ENCODE data around the gene PRB3. TPM values are rescaled to one million over a fixed set of nuclear protein-coding genes. Genes with fewer than 3 reads are reported as not detected.

Gene PRB3
- total and polyA plus RNA-seq, 4 donors = 0.02 to 0.49 TPM; not detected in 2

DNA sequence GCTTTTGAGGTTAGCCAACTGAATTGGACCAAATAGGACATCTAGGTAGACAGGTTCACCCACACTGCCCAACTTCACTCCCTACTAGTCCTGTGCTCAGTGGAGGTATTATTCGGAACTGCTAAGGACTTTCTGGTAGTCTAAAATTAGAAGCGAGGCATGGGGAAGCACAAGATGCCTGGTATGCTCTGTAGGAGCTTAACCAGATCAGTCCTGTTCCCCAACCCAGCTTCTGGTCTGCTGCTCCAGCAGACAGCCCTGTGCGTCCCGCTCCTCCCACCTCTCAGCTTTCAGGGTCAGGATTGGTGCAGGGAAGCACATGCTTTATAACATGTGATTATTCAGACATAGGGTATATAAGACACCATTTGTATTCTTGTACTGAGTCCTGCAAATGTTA, 31.2 kb downstream of the PRB3 start:
- H3K4me1 ChIP-seq (ENCODE audit: control insufficient read depth in 5 of 5, insufficient read depth in 5 of 5, low read length in 5 of 5) = no peaks in the 10 kb centered on the region
- no peak overlapping the region for H3K4me3 ChIP-seq
- H3K36me3 ChIP-seq (ENCODE audit: control insufficient read depth in 4 of 4, insufficient read depth in 4 of 4, low read length in 4 of 4) = no peaks in the 10 kb centered on the region
- DNase-seq = no peak
- TF ChIP-seq, protein P1, sequence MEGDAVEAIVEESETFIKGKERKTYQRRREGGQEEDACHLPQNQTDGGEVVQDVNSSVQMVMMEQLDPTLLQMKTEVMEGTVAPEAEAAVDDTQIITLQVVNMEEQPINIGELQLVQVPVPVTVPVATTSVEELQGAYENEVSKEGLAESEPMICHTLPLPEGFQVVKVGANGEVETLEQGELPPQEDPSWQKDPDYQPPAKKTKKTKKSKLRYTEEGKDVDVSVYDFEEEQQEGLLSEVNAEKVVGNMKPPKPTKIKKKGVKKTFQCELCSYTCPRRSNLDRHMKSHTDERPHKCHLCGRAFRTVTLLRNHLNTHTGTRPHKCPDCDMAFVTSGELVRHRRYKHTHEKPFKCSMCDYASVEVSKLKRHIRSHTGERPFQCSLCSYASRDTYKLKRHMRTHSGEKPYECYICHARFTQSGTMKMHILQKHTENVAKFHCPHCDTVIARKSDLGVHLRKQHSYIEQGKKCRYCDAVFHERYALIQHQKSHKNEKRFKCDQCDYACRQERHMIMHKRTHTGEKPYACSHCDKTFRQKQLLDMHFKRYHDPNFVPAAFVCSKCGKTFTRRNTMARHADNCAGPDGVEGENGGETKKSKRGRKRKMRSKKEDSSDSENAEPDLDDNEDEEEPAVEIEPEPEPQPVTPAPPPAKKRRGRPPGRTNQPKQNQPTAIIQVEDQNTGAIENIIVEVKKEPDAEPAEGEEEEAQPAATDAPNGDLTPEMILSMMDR (IDR thresholded peaks at IDR 0.05; ENCODE audit: control extremely low read depth, extremely low read depth) = no peak
- no peak overlapping the region for H3K27ac ChIP-seq (ENCODE audit: low read depth in 1 of 2, low read length in 1 of 2)
- H3K9ac ChIP-seq (ENCODE audit: insufficient read depth in 1 of 2, low read length in 2 of 2) = no peak overlapping the region
- no peaks in the 10 kb centered on the region for H3K27me3 ChIP-seq (ENCODE audit: control insufficient read depth in 3 of 3, insufficient read depth in 3 of 3, low read length in 2 of 3)
- WGBS, 2 donors = 84 to 96% methylated on average over 4 of the region's 4 CpGs
- ATAC-seq (ENCODE audit: insufficient read depth, low FRiP score) = no peak
- peaks cover 0 to 2% (median under 1%) of the 10 kb centered on the region in 4 donors for H3K9me3 ChIP-seq (ENCODE audit: control insufficient read depth in 4 of 4, insufficient read depth in 3 of 4, low read length in 3 of 4)

DNA sequence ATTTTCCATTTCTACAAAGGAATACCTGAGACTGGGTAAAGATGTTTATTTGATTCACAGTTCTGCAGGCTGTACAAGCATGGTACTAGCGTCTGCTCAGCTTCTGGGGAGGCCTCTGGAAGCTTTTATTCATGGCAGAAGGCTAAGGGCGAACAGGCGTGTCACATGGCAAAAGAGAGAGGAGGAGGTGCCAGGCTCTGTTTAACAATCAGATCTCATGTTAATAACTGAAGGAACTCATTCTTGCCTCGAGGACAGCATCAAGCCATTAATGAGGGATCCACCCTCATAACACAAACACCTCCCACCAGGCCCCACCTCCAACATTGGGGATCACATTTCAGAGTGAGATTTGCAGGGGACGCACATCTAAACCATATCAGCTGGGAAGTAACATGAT, 36.0 kb downstream of the PRB3 start:
- Histone ChIP-seq H3K9ac (ENCODE audit: insufficient read depth in 1 of 2, low read length in 2 of 2) (no peak overlapping the region), H3K27me3 (ENCODE audit: control insufficient read depth in 3 of 3, insufficient read depth in 3 of 3, low read length in 2 of 3) (no peaks in the 10 kb centered on the region), H3K9me3 (ENCODE audit: control insufficient read depth in 4 of 4, insufficient read depth in 3 of 4, low read length in 3 of 4) (peaks cover 0 to 2% (median under 1%) of the 10 kb centered on the region in 4 donors), H3K27ac (ENCODE audit: low read depth in 1 of 2, low read length in 1 of 2) (no peak overlapping the region), H3K4me3 (no peak overlapping the region), H3K4me1 (ENCODE audit: control insufficient read depth in 5 of 5, insufficient read depth in 5 of 5, low read length in 5 of 5) (no peaks in the 10 kb centered on the region), H3K36me3 (ENCODE audit: control insufficient read depth in 4 of 4, insufficient read depth in 4 of 4, low read length in 4 of 4) (no peaks in the 10 kb centered on the region)
- WGBS, 2 donors = 71 to 83% methylated on average over 5 of the region's 5 CpGs
- ATAC-seq (ENCODE audit: insufficient read depth, low FRiP score) (no peak), DNase-seq (no peak)
- TF ChIP-seq, protein P1 (IDR thresholded peaks at IDR 0.05; ENCODE audit: control extremely low read depth, extremely low read depth) = no peak

DNA sequence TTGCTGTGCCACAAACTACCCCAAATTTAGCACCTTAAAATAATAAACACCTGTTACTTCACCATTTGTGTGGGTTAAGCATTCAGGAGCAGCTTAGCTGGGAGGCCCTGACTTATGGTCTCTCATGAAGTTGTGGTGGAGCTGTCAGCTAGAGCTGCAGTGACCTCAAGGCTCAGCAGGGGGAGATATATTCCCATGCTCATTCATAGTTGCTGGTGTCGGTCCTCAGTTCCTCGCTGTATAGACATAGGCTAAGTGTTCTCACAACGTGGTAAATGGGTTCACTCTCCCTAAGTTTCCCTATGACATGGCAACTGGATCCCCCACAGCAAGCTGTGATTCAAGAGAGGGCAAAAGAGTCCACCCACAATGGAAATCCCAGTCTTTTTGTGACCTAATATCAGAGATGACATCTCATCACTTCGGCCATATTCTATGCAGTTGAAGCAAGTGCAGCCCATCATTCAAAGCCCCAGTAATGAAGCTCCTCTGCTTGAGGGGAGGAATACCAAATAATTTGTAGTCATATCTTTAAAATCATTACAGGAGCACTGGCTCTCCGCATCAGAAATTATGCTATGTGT, 41.1 kb downstream of the PRB3 start:
- 47 to 58% methylated on average over 5 of the region's 5 CpGs for WGBS, 2 donors
- ATAC-seq (ENCODE audit: insufficient read depth, low FRiP score) = no peak

More for the DNA sequence above, 41.1 kb downstream of the PRB3 start:
- Histone ChIP-seq H3K27me3 (ENCODE audit: control insufficient read depth in 3 of 3, insufficient read depth in 3 of 3, low read length in 2 of 3) (no peaks in the 10 kb centered on the region), H3K36me3 (ENCODE audit: control insufficient read depth in 4 of 4, insufficient read depth in 4 of 4, low read length in 4 of 4) (no peaks in the 10 kb centered on the region), H3K9me3 (ENCODE audit: control insufficient read depth in 4 of 4, insufficient read depth in 3 of 4, low read length in 3 of 4) (no peaks in the 10 kb centered on the region), H3K9ac (ENCODE audit: insufficient read depth in 1 of 2, low read length in 2 of 2) (no peak overlapping the region), H3K27ac (ENCODE audit: low read depth in 1 of 2, low read length in 1 of 2) (no peak overlapping the region), H3K4me1 (ENCODE audit: control insufficient read depth in 5 of 5, insufficient read depth in 5 of 5, low read length in 5 of 5) (no peaks in the 10 kb centered on the region), H3K4me3 (no peak overlapping the region)
- TF ChIP-seq, protein P1 (IDR thresholded peaks at IDR 0.05; ENCODE audit: control extremely low read depth, extremely low read depth) = peak; percentile 9
- peak; percentile 22 to 48 (median 35) for DNase-seq

Data from lung (tissue), 12 donors.